ENCODE measurements around the gene PPCDC.

PPCDC gene, protein sequence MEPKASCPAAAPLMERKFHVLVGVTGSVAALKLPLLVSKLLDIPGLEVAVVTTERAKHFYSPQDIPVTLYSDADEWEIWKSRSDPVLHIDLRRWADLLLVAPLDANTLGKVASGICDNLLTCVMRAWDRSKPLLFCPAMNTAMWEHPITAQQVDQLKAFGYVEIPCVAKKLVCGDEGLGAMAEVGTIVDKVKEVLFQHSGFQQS

DNA sequence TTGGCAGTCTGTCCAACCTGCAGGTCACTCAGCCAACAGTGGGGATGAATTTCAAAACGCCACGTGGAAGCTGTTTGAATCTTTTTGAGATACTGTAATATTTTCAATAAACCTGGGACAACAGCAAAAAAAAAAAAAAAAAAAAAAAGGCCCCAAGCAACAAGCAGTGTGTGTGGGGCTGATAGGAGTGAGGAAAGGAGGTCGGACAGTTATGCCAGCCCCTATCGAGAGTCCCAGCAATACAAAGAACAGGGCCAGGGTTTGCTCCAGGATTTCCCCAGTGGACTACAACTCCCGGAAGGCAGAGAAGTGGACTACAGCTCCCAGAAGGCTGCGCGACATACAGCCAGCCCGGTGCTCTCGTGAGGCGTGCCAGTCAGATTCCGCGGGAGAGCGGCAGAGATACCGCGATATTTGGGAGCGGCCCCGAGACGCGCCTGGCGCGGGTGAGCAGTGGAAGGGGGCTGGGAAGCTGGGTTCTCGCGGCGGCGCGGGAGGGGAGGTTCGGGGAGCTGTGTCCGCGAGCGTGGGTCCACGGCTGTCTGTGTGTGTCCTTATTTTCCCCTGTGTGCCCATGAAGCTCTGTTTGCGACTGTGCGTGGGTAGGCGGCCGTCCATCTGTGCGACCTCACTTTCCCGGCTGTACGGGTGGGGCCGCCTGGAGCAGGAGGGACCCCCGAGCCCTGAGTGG is at the start of gene PPCDC:
Gene PPCDC, plus strand, starts transcription at position 410 of the 691 bp plus-strand sequence. CDS start 4,729 bp downstream, outside the sequence.
- peak; percentile 73 for DNase-seq

DNA sequence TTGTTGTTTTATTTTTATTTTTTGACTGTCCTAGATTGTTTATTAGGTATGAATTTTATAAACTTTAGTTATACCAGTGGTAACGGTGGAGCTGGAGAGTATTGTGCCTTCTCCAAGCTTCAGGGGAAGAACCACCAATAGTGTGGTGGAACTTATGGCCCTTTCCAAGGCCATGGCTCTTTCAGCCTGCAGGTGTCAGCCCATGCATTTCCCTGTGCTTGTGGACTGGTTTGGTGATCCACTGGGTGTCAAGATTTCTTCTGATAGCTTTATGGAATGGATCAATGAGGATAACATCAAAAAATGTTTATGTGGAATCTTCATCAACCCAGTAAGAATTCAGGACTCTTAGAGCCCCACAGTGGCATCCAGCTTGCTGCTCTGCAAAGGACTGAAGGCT is 47.2 kb upstream of the PPCDC start:
- DNase-seq, result no peak

DNA sequence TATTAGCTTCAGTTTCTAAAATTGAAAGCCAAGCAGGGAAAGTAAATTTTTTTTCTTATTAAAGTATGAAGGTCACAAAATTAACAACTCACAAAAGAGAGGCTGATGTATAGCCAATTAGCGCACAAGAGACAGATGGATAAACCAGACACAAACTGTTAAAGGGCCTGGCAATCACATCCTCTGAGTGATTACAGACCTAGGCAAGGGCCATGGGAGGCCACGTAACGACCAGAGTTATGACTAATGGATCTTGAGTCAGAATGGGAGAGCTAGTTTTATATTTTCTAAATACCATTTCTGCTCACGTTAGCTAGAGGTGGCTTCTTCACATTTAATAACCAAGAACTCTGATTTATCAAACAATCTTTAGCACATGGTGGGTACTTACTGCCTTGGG is 45.8 kb upstream of the PPCDC start:
- DNase-seq, result no peak

DNA sequence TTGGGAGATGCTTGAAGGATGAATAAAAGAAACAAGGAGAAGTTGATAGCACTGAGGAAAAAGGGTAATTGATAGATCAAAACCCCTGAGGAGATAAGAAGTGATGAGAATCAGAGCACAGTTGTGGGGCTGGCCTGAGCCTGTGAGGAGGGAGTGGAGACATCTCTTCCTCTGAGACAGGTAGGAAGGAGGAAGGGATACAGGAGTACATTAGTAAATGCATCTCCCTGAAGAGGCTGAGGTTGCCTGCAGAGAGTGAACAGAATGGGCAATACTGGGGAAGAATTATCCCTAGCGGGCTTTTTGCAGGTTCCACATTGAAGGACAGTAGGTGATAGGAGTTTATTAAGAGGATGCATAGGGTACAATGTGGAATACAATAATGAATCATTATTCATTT is 45.3 kb upstream of the PPCDC start:
- no peak for DNase-seq

DNA sequence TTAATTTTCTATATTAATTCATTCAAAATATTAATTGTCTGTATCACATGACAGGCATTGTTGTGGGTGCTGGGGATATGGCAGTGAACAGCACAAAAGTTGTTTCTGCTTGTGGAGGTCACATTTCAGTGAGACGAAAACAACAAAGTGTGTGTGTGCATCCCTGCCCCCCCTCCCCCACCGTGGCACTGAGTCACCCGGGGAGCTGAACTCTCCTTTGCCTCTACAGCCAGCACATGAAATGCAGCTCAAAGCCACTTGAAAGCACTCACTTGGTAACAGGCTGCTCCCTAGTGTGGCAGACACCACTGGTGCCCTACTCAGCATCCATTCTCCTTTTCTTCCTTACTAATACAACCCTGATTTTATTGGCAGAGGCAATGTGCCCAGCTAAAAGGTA is 44.9 kb upstream of the PPCDC start:
- no peak for DNase-seq

DNA sequence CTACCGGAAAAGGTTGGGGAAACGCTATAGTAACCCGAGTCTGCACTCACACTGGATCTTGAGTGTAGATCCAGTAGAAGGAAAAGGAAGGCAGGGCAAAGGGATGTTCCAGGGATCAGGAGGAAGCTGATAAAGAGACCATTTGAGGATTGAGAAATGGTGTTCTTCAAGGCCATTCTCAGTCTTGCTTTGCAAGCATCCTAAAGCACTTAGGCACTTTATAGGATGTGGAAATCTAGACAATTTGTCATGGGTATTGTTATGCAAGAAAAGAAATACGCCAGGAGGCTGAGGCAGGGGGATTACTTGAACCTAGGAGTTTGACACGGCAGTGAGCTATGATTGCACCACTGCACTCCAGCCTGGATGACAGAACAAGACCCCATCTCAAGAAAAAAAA is 41.2 kb upstream of the PPCDC start:
- no peak for DNase-seq

DNA sequence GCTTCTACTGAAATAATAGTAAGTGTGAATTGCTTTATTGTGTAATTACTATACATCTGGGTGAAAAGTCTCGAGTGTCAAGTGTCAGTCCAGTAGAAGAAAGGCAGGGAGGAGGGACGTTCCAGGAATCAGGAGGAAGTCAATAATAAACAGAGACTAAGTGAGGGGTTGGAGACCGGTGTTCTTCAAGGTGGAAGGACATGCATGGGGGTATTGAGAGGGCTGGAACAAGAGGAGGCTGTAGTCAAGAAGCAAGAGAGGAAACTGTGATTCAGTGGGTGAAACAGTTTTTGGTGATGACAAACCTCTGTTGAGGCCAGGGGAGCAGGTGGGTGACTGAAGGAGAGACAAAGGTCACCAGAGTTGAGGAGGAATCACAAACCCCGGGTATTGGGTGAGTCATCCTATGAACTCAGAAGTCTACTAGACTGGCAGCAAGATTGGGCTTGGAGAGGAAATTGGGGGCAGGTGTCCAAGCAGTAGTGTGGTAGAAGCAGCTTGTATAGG is 39.6 kb upstream of the PPCDC start:
- DNase-seq, result no peak

DNA sequence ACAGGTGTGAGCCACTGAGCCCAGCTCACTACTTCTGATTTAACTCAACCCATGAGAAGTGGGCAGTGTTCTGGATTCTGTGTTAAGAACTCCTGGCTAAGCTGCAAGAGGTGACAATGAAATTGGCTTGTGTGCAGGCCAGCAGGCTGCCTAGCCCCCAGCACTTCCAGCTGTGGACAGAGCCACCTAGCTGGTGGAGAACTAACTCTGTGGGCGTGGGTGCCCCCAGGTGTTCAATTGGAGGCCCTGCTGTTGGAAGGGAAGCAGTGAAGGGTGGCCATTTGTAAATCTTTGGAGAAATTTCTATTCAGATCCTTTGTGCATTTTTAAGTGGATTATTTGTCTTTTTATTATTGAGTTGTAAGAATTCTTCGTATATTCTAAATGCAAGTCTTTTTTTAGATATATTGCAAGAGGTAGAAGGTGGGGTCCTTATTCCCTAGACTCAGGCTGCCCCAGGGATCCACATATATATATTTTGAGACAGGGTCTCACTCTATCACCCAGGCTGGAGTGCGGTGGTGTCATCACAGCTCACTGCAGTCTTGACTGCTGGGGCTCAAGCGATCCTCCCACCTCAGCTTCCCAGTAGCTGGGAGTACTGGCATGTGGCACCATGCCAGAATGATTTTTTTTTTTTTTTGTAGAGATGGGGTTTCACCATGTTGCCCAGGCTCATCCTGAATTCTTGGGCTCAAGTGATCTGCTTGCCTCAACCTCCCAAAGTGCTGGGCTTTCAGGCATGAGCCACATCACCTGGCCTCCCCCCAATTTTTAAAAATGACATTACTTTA is 35.2 kb upstream of the PPCDC start:
- DNase-seq, result no peak

DNA sequence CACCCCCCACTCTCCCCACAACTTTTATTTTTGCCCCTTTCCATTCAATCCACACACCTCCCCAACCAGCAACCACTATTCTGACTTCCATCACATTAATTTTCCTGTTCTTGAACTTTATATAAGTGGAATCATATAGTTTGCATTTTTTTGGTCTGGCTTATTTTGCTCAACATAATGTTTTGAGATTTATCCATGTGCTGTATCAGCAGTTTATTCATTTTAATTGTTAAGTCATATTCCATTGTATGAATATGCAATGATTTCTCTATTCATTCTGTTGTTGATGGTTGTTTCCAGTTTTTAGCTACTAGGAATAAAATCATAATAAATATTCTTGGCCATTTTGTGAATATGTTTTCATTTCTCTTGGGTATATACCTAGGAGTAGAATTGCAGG is 33.9 kb upstream of the PPCDC start:
- DNase-seq, result no peak

DNA sequence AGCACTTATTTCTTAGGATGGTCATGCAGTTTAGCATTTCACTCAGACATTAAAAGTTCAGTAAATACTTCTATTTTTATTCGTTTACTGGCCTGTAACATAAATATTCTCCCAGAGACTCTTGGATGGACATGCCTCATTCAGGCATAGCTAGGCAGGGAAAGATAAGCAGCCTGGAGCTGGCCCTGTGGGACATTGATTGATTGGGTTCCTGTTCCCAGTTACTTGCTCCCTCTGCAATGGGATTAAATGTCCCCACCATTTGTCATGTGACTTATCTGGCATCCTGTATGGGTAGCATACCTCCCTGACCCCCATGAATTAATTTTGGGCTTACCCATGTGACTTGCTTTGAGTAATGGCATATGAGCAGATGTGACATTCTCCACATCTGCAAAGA is 30.8 kb upstream of the PPCDC start:
- no peak for DNase-seq

DNA sequence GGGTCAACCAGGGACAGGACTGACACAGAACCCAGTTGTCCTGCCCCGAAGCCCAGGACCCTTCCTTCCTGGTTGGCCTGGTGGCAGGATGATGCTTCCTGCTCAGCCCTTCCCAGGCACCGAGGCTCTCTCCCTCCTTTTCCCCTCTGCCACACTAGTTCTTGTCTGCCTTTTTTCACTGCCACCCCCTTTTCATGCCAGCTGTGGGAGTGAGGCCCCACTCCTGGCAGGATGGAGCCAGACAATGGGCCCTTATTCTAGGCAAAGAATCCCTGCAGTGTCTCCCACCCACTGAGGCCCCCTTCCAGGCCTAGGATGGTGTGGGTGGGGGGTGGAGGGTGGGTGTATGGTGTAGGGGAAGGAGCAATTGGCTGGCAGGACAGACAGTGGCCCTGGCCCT is 29.2 kb upstream of the PPCDC start:
- DNase-seq, result no peak

DNA sequence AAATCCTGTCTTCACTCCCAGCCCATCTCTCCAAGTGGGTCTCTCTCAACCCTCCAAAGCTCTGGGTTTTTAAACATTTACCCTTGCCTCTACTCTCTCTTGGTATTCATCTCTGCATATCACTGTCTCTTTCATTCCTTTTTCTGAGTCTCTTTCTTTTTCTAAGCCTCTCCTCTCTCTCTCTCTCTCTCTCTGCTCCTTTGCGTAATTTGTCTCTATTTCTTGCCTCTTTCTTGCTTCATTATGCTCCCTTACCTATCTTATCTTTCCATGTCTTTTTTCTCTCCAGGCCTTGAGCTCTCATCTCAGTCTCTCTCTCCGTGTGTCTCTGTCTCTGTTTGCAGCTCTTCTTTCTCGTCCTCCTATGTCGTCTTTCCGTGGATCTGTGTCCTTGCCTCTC is 28.7 kb upstream of the PPCDC start:
- DNase-seq, result no peak

DNA sequence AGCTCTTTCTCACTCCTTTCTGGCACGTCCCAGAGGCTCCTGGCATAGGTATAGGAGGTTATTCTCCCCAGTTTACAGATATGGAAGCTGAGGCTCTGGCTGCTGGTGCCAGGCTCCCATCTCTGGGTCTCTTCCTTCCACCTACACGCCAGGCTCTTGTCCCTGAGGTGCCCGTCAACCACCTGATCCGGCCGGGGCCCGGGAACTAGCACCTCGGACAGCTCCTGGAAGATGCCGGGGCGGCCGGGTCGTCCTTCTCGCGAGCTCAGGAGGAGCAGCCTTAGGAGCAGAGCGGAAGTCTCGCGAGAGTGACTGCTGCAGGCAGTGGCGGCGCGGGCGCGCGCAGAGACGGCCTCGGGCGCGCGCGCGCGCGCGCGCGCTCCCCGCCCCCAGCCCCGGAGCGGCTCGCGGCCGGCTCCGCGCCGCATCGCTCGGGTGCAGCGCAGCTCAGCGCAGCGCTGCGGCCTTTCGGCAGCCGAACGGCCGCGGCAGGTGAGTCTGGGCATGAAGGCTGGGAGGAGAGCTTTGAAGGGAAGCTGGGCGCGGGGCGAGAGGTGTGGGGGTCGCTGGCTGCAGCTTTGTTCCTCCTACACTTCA is 28.1 kb upstream of the PPCDC start, which contains the start of gene SCAMP5:
Gene SCAMP5, plus strand, starts transcription at position 382 of the 597 bp plus-strand sequence. CDS start 16,277 bp downstream, outside the sequence.
- DNase-seq, result peak; percentile 57

DNA sequence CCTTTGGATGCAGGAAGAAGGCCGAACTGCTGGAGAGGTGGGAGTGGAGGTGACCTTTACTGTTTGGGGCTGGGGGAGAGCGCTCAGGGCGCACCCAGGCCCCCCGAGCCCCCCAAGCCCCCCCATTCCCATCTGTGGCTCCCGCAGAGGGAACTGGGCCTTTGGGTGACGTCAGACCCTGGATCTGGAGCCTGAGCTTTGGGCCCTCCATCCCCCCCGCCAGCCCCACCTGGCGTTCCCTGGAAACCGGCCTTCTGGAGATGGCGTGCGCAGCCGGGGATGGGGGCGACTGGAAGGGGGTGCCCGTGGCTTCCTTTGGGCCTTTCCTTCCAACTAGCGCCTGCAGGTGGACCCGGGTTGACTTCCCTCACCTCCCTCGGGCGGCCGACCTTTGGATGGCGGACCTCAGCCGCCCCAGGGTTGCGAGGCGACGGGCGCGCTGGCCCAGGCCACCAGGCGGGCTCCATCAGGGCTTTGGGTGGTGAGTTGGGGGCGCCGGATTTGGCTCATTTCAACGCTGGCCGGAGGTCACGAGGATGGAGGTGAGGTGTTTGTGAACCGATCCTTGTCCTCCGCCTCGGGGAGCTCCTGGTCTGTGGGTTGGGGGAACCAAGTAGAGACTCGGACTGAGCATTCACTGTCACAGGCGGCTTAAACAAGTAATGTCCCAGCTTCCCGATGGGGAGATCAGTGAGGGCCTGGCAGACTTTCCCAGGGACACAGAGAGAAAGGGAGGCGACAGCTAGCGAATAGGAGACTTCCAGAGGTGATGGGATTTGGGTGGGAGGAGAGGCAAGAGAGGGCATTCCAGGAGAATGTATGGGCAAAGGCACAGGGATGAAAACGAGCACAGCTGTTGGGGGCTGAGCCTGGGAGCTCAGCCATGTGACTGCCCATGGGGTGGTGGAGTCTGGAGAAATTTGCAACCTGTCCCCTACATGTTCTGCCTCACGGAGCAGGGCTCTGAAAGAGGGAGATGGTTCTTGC is 27.3 kb upstream of the PPCDC start:
- DNase-seq, result no peak

DNA sequence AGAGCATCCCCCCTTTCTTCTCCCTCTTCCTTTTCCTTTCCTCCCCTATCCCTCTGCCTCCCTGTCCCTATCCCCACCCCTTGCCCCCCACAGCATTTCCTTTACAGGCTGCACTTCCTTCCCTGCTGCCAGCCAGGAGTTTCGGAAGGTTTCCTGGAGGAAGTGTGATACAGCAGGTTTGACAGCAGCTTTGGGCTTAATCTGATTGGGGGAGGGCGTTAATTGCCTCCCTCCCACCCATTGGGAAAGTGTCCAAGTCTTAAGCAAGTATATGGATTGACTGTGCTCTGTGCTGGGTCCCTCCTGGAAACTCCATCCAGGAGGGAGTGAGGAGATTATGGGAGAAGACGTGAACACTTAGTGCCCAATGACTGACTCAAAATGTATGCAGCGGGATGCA is 26.2 kb upstream of the PPCDC start:
- no peak for DNase-seq

DNA sequence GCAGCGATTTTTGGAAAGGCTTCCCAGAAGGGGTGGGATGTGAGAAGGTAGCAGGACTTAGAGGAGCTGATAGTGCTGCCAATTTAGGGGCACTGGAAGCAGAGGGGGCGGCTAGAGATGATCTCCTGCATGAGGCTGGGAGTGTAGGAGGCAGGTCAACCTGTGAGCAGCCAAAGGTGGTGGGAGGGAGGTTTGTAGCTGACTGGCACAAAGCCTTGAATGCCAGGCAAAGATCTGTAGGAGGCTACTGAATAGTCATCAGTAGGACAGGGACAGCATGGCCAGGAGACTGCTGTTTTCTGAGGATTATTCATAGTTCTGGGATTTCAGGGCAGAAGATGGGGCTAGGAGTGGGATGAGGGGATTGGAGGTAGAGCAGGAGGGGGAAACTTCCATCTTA is 25.8 kb upstream of the PPCDC start:
- no peak for DNase-seq

DNA sequence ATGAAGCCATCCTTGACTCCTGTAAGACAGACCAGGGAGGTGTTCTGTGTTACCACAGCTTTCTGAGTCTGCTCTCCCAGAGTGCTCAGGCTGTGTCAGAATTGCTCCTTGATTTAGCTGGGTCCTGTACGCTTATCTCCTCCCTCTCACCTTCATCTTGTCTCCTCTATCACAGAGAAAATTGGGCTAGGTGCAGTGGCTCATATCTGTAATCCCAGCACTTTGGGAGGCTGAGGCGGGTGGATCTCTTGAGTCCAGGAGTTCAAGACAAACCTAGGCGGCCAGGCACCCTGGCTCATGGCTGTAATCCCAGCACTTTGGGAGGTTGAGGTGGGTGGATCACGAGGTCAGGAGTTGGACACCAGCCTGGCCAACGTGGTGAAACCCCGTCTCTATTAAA is 22.1 kb upstream of the PPCDC start:
- no peak for DNase-seq

DNA sequence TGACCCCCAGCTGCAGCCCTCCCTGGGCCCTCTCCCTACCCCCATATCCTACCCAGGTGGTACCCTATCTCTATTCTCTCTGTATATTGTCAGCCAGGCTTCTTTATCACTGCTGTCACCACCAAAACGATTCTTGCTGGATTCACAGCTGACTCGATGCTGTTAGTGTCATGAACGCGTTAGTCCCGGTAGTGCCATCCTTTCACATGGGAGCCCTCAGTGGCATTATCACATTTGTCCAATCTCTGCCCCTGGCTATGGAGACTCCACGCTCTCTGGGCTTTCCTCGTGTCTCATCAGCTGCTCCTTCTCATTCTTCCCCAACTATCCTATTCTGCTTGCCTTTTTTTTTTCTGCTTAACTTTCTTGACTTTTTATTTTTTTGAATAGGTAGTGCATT is 21.0 kb upstream of the PPCDC start:
- no peak for DNase-seq

DNA sequence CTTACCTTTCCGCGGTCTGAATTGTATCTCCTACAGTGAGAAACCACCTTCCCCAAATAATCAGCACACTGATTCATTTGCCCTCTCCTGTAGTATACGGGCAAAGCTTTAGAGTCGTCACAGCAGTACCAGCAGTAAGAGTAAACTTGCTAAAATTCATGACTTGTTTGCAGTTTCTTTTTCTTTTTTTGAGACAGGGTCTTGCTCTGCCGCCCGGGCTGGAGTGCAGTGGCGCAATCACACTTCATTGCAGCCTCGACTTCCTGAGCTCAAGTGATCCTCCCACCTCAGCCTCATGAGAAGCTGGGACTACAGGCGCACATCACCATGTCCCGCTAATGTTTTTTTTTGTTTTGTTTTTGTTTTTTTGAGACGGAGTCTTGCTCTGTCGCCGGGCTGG is 16.2 kb upstream of the PPCDC start:
- no peak for DNase-seq

DNA sequence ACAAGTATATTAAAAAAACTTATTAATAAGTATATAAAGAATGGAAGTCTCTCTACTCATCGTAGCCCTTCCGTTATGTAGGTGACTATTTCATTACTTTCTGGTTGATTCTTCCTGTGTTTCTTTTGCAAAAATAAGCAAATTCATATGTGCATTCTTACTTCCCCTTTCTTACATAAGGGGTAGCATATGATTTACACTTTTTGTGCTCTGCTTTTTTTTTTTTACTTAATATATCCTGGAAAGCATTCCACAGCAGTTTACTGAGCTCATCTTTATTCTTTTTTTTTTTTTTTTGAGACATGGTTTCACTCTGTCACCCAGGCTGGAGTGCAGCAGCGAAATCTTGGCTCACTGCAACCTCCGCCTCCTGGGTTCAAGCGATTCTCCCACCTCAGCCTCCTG is 15.2 kb upstream of the PPCDC start:
- no peak for DNase-seq

DNA sequence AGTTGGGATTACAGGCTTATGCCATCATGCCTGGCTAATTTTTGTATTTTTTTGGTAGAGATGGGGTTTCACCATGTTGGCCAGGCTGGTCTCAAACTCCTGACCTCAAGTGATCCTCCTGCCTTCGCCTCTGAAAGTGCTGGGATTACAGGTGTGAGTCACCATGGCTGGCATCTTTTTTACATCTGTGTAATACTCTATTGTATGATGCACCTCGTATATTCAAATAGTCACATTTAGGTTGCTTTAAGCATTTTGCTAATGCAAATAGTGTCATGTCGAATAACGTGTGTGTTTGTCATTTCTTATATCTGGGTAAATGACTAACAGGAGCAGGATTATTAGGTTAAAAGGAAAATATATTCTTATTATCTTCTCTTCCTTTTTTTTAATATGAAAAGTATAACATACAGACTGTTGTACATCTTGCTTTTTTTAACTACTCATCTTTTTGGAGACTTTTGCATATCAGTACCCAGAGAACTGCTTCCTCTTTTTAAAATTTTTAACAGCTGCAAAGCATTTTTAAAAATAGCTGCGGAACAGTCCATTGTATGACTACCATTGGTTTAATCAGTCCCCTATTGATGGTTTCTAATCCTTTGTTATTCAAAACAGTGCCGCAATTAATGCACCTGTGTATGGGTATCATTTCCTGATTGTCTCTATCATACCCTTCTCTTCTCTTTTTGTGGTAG is 14.6 kb upstream of the PPCDC start:
- no peak for DNase-seq

DNA sequence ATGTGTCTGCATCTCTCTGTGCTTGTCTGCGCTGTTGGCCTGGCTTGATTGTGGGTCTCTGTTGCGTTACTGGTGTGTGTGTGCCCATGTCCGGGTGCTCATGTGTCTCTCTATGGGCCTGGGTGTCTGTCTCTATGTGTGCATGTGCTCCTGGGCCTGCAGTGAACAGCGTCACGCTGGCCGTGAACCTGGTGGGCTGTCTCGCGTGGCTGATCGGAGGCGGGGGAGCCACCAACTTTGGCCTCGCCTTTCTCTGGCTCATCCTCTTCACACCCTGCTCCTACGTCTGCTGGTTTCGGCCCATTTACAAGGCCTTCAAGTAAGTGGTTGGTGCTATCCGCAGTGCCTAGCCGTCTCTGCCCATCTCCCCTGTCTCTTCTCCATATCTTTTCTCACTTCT is 7.0 kb upstream of the PPCDC start:
- no peak for DNase-seq
